ENCODE measurements around the gene ARL8B.
"Not testable (repeated sequence)": the region's sequence is repeated elsewhere in the genome, so short reads cannot be mapped to it uniquely, and the experiment has no call there.

Gene ARL8B

DNA sequence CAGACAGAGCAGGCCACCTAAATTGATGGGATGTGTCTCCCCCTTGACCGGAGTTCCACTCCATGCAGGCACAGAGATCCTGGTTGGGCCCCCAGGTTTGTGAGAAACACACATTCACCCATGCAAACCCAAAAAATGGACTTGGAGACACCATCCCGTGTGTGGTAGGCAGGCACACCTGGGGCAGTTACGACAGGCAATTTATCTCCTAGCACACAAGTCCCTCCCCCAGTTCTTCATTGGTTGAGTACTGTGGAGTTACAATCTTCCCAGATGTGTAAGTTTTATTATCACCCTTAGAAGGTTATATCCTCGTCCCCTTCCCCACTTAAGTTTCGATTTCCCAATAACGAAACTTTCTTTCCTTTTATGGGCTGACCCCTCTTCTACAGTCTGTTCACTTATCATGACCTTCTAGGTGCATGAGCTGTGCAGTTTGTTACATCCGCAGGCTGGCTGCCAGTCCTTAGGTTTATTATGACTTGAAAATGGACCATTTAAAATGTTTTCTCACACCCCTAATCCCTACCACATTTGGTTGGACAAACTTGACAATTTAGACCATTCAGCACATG lies 27.3 kb downstream of the ARL8B start:
- no peak for DNase-seq

DNA sequence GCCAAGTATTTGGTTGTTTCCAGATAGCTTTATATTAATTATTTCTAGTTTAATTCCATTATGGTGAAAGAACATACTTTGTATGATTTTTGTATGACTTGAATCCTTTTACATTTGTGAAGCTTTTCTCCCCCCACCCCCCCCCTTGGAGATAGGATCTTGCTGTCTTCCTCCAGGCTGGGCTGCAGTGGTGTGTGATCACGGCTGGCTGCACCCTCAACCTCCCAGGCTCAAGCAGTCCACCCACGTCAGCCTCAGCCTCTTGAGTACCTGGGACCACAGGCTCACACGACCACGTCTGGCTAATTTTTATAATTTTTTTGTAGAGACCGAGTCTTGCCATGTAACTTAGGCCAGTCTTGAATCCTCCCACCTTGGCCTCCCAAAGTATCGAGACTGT lies 29.5 kb downstream of the ARL8B start:
- no peak for DNase-seq

DNA sequence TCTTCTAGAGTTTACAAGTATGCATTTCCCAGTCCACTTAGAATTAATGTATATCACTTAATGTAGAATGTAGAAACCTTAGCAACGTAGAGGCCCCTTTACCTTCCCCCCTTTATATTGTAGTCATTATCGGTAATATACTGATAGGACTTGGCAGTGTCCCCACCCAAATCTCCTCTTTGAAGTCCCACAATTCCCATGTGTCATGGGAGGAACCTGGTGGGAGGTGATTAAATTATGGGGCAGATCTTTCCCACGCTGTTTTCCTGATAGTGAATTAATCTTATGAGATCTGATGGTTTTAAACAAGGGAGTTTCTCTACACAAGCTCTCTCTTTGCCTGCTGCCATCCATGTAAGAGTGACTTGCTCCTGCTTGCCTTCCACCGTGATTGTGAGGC lies 31.0 kb downstream of the ARL8B start:
- no peak for DNase-seq

DNA sequence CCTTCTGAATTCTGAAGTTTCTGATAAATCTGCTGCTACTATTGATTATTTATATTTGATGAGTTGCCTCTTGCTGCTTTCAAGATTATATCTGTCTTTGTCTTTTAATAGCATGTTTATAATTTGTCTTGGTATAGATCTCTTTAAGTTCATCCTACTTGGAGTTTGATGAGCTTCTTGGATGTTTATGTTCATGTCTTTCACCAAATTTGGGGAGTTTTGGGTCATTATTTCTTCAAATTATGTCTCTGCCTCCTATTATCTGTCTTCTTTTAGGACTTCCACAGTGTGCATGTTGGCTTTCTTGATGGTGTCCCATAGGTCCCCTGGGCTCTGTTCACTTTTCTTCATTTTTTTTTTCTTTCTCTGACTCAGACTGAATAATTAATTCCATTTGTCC lies 33.1 kb downstream of the ARL8B start:
- no peak for DNase-seq

DNA sequence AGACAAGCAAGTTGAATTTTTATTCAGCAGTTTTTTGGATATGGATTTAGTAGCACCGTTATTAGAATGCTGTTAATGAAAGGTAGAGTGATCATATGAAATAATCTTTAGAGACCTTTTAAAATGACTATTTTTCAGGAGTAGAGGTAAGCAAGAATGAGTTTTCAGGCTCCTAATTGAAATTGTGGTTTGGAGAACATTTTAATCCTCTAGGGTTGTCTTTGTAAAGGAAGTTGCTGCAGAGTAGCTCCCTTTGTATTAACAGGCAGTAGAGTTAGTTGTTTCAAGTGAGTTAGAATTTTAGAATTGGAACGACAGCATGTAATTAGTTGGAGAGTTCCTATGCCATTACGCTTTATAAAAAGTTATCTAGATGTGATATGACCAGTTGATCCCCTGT lies 38.2 kb downstream of the ARL8B start:
- DNase-seq = no peak

DNA sequence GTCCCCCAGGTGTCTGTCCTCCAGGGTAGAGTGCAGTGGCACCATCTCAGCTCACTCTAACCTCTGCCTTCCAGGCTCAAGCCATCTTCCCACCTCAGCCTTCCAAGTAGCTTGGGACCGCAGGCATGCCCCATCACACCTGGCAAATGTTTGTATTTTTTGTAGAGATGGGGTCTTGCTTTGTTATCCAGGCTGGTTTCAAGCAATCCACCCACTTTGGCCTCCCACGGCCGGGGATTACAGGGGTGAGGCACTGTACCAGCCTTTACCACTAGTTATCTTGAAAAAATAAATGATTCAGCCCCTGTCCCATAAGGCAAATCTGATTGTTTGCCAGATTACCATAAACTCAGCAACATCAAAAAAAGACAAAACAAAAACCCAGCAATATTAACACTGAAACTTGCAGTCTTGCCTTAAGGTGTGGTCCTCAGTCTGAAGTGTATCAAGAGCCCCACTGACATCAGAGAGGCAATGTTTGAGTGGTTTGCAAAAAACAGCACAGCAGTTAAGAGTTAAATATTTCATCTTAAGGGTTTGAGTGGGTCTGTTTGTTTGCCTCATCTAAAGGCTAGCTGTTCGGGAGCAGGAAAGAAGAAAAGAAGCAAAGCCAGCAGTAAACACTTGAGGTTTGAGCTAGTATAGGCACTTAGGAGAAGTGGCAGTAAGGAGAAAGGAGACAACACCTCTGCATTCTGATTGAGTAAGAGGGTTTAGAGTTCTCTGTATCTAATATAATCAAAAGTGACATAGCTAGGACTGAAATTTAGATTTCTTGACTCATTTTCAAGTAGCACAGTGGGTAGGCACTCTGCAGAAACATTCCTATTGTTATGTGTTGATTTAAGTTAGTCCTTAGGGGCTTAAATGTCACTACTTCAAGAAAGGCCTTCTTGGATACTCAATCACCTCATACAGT lies 39.1 kb downstream of the ARL8B start:
- DNase-seq = peak; percentile 77

DNA sequence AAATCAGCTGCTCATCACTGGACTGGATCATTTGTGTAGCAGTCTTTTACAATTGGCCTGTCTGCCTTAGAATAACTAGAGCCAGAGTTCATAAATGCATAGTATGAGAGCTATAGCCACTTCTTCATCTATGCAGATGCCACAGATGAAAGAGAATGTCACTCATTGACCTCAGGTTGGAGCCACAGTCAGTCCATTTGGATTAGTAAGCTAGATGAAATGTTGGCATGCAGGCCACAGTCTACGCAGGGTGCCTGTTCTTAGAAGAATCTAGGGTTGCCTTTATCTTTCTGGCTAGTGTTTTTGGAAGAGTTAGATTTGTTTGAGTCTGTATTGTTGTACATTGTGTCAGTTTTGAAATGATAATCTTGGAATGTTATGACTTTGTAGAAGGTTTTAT lies 40.0 kb downstream of the ARL8B start:
- DNase-seq = no peak

DNA sequence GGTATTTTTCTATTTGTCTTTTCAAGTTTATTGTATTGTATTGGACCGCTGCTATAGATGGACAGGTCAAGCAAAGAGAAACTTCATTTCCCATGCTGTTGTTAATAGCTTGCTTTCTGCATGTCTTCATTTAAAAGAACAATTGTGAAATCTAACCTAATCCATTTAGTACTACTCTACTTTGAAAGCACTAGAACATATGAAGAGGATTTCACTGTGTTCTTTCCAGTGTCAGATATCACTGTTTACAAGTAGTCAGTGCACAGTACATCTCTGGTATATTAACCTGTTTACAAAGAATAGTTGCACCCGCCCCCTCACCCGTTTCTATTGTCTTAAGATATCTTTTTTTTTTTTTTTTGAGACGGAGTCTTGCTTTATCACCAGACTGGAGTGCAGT lies 43.6 kb downstream of the ARL8B start:
- no peak for DNase-seq

DNA sequence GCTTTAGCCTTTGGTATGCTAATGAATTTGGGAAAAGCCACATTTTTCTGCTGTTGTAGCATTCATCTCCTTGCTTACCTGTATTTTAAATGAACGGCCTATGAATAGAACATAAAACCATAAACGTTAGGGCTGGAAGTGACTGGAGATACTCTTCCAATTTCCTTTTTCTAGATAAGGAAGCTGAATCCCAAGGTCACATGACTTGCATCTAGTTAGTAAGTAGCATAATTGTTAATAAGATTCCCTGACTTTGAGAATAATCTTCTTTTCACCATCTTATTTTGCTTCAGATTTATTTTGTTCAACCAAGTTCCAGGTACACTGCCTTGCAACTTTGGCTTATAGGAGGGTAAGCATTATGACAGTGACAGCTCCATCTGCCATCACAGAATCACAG lies 44.8 kb downstream of the ARL8B start:
- DNase-seq = no peak

DNA sequence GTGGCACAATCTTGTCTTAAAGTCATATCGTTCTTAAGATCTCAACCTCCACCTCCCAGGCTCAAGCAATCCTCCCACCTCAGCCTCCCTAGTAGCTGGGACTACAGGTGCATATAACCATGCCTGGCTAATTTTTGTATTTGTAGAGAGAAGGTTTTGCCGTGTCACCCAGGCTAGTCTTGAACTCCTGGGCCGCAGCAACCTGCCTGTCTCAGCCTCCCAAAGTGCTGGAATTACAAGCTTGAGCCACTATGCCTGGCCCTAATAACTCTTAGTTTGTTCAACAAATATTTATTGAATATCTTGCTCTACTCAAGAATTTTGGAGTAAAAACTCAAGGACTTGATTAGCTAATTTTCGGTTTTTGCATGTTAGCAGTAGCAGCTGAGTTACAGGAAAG lies 46.0 kb downstream of the ARL8B start:
- no peak for DNase-seq

DNA sequence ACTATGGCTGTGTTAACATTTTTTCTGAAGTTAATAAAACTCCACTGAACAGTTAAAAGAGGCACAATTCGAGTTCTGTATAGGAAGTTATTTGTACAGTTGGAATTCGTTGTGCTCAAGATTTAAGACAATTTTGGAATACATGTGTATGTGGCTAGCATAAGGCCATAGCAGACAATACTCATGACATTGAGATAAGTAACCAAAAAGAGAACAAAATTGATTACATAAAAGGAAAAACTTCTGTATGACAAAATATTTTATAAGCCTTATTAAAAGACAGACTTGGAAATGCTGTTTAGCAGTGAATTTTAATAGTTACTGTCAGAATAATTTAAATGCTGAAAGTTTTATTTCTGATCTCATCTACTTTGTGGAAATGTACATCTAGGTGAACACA lies 47.7 kb downstream of the ARL8B start:
- DNase-seq = no peak

DNA sequence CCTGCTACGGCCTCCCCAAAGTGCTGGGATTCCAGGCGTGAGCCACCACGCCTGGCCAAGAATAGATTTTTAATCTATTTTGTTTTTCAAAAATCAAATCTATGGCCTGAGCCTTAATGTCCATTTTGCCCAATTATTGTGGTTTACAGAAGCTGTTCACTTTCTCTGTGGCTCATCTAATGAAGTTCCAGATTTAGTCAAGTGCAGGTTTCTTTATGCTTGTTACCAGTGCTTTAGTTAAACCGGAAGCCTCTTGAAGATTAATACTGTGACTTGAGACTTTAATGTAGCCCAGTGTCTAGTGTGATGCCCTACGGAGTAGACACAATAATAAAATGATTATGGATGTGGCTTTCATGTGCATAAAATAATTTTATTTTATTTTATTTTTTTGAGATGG lies 48.9 kb downstream of the ARL8B start:
- no peak for DNase-seq

DNA sequence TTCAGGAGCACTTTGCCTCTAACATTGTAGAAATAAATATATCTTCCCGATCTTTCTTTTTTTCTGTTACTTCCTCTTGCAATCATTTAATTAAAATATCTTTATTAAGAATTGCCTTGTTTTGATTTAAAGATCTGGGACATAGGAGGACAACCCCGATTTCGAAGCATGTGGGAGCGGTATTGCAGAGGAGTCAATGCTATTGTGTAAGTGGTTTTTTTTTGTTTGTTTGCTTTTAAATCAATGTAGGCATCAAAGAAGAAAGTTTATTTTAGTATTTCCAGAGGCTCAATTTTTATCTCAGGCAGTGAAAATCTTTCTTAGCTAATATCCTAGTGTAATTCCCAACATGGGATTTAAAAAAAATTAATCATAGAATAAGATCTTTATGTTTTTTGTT lies 49.9 kb downstream of the ARL8B start:
- no peak for DNase-seq

DNA sequence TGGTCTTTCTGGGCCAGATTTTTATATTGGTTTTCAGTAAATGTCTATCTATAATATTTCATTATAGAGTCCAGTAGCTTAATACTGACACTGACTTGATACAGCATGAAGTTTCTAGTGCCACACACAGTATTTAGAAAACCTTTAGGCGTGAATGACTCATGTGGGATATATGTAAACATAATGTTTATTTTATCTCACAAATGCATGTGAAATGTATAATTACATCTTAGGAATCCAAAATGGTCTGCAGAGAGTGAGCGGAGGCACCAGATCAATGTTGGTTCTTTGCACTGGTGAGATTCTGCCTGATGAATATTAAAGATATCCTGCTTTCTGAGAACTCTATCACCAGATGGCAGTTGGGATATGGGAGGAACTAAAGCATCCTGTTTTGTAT lies 56.9 kb downstream of the ARL8B start:
- DNase-seq = not testable (repeated sequence)

DNA sequence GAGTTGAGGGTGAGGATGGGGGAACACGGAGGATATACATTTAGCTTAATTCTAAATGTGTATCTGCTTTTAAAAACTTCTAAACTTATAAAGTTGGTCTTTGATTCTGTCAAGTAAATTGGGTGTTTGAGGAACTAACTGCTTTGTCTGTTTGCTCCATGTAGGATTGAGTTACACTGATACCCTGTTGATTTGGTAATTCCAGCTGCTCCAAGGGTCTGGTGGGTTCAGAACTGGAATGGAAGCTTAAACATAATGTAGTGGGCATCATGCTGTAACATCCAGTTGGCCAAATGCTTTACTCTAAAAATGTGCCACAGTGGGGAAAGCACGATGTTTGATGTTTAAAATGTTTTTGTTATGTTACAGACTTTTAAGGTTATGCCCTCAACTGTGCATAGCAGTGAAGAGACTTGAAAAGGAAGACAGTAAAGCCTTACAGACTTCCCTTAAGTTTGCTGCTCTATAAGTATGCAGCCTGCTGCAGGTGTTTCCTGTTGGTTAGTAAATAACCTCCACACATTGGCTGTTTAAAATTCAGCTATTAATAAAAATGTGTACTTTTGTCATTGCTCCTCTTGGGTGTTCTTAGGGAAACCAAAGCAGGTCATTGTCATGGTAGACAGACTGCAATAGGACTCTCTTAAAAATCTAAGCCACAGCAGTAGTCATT lies 59.5 kb downstream of the ARL8B start:
- DNase-seq = no peak

DNA sequence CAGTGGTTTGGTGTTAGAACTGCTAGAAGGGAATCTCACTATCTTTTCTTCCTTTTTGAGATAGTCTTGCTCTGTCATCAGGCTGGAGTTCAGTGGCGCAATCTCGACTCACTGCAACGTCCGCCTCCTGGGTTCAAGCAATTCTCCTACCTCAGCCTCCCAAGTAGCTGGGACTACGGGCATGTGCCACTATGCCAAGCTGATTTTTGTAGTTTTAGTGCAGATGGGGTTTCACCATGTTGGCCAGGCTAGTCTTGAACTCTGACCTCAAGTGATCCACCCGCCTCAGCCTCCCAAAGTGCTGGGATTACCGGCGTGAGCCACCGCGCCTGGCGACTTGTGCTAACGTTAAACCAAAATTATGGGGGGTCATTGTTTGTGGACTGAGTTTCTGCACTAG lies 61.6 kb downstream of the ARL8B start:
- DNase-seq = not testable (repeated sequence)

DNA sequence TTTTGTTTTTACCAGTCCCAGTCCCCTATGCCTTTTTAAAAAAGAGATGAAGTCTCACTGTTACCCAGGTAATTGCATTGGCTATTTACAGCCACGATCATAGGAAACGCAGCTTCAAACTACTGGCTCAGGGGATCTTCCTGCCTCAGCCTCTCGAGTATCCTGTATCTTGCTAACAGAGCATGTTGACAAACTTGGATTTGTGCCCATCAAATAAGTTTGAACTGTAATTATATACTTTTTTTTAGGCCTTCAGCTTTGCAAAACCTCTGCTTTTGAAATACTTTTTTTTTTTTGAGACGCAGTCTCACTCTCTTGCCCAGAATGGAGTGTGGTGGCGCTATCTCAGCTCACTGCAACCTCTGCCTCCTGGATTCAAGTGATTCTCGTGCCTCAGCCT lies 62.4 kb downstream of the ARL8B start:
- no peak for DNase-seq

DNA sequence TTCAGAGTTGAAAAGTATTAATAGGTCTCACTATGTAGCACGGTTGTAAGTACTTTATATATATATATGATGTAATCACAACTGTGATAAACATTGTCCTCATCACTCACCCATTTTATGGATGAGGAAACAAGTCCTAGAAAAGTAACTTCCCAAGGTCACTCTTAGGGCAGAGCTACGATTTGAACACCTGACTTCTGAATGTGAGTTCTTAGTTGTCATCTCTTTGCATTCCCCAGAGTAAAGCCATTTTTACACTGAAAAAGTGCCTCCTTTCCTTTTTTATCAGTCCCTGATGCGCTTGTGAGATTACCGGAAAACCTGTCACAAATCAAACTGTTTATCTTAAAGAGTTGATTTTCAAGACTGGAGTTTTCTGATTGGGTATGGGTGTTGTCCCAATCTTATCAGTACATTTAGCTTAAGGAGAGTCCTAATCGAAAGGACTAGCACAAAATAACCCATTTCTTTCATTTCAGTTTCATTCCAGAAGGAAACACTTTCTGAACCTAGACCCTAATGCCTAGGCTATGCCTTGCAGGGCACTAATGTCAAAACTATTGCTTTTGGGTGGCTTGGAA lies 63.1 kb downstream of the ARL8B start:
- no peak for DNase-seq

DNA sequence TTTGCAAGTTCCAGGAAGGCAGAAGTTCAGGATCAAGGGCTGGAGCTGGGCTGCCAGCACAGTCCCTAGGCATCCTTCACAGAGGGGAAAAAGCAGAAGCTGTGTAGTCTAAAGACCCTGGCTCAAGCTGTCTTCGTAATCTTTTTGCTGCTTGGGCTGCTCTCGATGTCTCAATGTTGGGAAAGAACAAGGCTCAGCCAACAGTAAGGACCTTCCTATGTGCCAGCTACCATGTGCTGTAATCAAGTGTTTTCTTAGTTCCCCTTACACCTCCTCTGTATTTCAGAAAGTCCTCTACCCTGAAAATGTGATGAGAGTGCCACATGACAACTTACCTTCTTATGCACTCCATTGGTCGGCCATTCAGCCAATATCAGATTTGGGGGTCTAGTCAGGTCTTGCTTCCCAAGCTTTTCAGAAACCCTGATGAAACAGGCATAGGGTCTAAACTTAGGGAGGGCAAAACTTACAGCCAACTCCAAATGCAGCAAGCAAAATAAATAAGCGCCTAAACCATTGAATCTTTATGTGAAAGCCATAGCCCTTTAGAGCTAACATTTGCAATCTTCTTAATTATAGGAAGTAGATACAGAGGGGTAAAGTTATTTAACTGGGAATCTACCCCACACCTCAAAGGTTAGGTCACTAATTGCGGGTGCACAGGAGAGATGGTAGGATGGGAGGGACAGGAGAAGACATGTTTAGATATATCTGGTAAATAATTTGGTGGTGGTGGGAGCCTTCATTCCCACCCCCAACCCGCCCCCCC lies 64.2 kb downstream of the ARL8B start:
- no peak for DNase-seq

DNA sequence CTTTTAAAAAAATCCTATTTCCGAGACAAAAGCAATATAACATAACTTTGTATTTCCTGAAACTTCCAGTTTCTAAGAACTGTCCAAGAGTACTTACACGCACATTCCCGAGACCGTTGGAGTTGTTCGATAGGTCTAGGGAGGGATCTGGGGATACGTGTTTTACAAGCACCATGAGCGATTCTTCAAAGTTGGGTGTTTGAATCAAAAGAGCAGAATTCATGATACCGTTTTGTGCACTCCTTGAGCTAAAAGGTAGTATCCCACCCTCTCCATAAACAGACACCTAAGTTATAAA lies 64.7 kb downstream of the ARL8B start:
- no peak for DNase-seq

DNA sequence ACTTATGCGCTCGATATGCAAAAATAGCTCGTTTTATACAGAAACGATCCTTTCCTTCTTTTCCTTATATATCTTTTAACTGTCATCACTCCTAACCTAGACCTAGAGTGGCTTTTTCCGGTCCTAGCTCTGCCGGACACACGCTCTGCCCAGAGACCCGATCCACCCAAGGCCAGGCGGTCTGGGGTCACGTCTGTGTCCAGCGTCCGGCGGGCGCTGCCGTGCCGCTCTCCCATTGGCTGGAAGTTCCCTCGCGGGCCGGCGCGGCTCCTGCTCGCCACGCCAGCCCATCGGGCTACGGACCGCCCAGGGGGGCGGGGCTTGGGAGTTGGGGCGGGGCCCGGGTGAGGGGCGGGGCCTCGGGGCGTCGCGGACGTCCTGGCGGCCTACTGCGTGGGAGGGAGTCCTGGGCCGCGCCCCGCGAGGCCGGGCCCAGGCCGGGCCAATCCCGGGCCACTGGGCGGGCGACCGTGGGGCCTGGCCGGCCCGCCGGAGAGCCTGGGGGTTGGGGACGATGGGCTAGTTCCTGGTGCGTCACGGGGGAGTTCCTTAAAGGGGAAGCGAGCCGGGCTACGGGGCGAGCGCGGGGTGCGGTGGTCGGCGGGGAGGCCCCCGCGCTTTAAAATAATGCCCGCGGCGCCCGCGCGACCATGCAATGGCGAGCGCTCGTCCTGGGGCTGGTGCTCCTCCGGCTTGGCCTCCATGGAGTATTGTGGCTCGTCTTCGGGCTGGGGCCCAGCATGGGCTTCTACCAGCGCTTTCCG lies 65.2 kb downstream of the ARL8B start, which contains the start of gene EDEM1:
EDEM1 (plus strand) TSS at position 552 of the 764 bp plus-strand sequence; CDS start at position 651, 99 bp downstream.
- DNase-seq = no peak

DNA sequence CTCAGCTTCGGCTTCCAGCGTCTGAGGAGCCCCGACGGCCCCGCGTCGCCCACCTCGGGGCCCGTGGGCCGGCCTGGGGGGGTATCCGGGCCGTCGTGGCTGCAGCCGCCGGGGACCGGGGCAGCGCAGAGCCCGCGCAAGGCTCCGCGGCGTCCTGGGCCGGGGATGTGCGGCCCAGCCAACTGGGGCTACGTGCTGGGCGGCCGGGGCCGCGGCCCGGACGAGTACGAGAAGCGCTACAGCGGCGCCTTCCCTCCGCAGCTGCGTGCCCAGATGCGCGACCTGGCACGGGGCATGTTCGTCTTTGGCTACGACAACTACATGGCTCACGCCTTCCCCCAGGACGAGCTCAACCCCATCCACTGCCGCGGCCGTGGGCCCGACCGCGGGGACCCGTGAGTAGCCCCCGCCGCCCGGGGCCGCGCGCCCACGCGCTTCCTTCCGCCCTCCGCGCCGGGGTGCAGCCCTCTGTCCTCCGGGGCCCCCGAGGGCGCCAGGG lies 65.9 kb downstream of the ARL8B start:
- DNase-seq = no peak

All from DMS79 (cell line).